HTR-8/SVneo (cell line): Measurements from ENCODE around the gene TIAM1.
A peak's percentile ranks its signal among the peaks of the same experiment; 100 is the strongest.

ENCODE experiments used
- DNase-seq: peaks from one replicate; pipeline ENCODE4 v3.0.0; 2011; ENCODE audit warnings: low spot score, mixed read lengths; ENCODE audit not compliant: insufficient read length
- FAIRE-seq: peaks from 2 replicates; lab custom pipeline; 2011; peaks lifted over from hg19 to GRCh38; lab: Jason Lieb, UNC

Gene TIAM1

DNA sequence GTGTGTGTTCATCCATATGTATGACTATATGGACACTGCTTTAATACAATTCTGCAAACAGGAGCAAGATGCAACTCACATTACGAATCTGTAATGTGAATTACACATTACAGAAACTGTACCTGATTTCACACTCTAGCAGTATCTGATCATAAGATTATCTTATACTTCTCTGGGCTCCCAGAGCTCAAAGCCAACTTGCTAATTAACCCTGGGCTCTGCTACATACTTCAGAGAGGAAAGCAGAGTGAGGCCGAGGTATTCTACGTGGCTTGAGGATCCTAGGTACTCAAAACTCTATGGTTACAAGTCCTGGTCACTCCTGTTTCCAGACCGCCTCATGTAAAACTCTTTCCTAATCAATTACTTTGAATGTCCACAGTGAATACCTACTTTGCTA, 156.6 kb downstream of the TIAM1 start:
- DNase-seq (no peak), FAIRE-seq (no peak)

DNA sequence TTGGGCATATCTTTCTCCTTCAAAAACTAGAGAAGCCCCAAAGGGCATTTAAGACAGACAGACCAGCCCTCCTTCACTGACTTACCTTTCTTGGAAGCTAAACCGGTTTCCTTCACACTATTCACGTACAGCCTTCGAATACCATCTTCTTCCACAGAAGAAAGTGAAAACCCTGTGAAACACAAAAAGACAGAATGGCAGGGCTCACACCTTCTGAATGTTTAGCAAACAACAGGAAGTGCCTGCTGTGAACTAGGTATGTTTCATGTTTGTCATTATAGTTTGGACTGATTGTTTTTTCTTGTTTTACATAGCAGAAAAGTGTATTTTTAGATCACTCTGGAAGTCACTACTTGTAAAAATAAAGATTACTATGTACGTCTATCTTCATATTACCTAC, 157.1 kb downstream of the TIAM1 start:
- DNase-seq (no peak), FAIRE-seq (no peak)

DNA sequence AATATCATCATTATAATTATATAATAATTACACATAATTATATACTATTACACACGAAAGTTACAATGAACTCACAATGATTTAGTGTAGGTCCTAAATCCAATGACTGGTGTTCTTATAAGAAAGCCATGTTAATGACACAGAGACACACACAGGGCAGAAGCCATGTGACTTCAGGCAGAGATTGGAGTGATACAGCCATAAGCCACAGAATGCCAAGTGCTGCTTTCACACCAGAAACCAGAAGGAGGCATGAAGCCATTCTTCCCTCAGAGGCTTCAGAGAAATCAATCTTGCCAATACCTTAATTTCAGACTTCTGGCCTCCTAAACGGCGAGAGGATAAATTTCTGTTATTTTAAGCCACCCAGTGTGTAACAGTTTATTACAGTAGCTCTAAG, 158.4 kb downstream of the TIAM1 start:
- no peak for DNase-seq
- no peak for FAIRE-seq

DNA sequence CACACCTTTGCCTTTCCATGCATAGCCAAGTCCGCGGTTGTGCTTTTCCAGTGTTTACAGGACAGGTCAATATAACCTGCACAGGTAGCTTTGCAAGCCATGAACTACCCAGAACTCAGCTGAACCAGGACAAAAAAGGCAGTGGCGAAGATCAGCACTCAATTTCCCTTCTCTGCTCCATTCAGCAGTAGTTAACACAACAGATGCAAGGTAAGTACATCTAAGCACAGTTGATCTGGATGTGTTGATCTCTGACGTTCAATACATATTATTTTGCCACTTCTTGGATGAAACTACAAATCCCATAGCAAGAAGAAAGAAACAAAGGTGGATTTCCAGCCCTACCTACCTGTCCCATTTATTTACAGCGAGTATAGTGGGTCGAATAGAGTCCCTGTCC, 159.2 kb downstream of the TIAM1 start:
- DNase-seq (no peak), FAIRE-seq (no peak)

DNA sequence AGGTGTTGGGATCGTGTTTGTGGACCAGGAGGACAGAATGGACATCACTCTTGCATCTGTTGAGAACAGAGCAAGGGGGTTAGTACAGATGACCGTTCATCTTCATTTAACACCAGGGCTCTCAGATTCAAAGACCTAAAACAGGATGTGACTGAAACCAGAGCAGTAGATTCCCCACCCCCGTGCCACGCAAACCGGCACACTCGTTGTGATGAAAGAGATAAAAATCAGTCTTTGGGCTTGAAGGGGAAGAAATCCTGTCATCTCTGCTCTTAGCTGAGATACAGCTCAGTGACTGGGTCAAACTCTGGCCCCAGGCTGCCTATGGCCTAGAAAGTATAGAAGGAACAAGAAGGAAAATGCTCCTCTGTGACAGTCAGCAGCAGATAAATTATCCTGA, 159.6 kb downstream of the TIAM1 start:
- DNase-seq (no peak), FAIRE-seq (no peak)

DNA sequence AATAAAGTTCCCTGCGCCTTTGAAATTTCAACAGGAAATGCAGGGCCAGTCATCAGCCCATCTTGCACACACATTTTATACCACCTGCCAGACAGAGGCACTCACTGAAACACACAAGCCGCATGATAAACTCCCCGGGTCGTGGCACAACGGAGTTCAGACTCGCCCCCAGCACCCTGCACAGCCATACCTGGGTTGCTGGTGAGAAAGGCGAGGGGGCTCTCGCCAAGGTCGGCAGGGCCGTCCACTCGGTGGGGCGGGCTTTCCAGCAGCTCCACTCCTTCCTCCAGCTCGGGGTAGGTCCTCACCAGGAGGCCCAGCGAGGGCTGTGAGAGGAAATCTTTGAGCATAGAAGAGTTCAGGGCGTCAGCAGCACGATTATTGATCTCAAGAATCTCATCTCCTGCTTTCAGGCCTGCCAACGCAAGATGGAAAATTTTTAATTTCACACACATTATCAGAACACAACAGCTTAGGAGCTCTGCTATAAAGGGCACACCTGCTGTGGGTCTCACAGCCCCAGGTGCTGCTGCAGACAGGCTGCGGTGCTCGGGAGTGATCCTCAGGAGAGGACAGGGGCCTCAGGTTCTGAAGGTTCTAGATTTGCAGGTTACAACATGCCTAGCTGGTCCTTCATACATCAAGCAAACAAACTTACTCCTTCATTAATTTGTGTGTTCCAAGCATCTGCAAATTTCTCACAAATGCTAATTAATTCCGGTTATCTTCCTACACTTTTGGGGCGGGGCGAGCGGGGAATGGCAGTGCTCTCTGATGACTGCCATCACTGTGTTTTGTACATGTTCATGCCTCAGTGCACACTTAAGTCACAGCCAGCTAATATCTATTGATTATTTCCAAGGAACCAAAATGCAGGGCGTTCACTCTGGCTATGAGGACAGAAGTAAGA, 161.6 kb downstream of the TIAM1 start:
- FAIRE-seq (no peak), DNase-seq (no peak)

DNA sequence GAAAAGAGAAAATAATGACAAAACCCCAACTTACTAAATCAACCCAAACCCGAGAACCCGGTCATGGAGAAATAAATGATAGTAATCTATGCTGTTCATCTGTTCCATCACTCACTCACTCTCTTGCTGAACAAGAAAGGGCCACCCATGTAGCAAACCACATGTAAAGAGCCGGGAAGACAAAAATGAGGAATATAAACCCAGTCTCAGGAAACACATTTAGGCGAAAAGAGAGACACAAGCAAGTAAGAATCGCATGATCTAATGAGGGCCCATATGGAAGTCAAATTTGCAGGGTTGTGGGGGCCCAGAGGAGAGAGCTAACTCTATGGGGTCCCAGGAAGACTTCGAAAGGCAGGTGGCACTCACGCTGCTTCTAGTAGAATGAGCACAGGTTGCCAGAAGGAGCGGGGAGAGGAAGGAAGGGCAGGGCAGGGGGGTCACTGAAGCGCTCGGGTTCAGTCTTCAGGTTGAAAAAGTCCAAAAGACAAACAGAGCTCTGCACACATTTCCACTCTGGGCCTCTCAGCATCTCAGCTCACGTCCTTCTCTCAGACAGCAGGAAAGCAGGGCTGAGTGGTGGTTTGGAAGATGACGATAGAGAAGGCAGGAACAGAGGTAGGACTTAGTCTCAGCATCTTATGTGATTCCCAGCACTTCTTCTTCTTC, 162.8 kb downstream of the TIAM1 start:
- DNase-seq = no peak
- no peak for FAIRE-seq

DNA sequence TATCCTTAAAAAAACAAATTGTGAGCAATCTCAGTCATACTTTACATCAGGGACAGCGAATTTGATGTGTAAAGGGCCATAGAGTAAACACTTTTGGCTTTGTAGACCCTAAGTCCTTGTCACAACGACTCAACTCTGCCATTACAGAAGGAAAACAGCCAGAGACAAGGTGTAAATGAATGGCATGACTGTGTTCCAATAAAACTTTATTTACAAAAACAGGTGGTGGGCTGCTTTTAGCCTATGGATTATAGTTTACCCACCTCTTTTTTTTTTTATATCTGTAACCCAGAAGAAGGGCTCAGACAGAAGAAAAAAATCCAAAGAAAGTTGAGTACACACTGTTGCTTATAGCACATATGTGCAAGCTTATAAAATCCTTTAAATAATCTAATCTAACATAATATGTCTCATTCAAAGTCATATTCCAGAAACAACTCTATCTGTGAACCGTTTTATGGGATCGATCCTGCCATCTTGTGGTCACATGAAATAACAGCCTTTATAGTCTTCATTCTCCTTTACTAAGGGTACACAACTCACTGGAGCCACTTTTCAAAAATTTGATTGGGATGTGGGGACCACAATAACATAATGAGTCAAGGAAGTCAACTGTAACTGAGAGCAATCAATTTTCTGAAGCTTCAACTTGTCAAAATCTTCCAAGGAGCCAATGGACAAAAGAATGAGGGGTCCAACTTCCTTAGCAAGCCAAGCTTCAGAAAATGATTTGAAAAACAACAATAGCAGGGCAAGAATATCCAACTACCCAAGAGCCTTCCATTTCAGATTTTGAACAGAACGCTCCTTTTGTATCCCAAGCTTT, 163.6 kb downstream of the TIAM1 start:
- FAIRE-seq (no peak), DNase-seq (no peak)

DNA sequence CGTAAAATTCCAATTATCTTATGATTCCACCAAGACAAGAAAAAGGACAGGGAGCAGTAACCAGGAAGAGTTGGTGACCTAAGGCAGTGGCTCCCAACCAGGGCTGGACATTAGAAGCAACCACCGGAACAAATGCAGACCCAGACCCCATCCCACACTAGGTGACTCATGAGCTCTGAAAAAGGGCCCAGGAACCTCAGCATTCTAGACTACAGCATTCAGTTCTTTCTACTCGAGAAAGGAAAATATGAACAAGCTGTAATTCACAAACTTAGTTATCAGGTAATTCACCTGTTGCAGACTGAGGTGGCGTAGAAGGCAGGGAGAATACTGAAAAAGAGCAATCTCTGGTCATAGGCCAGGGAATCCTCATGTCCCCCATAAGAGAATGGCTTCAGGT, 167.3 kb downstream of the TIAM1 start:
- no peak for DNase-seq
- FAIRE-seq = no peak

DNA sequence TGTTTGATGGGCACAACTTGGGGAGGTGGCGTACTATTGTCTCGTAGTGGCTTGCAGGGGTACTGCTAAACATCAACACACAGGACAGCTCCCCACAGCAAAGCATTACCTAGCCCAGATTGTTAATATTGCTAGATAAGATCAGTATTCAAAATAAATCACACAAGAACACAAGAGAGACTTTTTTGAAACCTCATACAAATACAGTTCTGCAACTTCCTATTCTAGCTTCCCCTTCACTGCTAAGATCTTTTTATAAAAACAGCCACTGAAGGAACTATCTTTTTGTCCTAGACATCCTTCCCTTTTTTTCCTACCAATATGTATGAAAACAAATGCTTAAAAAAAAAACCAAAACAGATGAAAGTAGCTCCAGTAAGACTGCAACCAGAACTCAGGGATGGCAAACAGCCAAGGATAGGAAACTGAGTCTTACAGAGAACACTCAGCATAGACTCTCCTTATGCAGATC, 167.9 kb downstream of the TIAM1 start:
- FAIRE-seq (no peak), DNase-seq (no peak)

DNA sequence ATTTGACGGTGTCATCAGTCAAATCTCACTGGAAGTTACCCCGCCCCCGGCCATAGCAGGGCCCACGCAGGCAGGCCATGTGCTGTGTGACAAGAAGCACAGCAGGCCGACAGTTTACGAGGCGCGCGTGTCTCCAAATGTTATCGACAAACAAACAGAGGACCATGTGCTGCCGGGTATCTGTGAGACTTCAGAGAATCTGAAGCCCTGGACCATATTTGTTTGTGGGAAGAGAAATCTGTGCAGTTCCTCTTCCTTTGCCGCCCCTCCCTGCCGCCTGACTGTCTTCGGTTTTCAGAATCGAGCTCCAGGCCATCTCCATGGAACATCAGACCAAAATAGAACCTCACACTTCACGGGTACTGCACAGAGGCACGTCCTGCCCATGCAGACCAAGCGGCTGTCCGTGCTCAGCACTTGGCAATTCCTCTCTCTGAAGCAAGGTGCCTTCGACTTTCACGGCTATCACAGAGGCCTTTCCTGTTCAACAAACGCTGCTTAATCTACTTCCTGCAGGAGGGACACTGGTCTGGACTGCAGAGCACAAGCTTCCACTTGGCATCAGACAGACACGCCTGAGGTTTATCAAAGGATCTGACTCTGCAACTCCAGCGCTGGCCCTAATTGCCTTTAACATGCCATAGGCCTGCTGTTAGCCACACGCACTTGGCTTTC, 170.0 kb downstream of the TIAM1 start:
- FAIRE-seq (no peak), DNase-seq (no peak)

DNA sequence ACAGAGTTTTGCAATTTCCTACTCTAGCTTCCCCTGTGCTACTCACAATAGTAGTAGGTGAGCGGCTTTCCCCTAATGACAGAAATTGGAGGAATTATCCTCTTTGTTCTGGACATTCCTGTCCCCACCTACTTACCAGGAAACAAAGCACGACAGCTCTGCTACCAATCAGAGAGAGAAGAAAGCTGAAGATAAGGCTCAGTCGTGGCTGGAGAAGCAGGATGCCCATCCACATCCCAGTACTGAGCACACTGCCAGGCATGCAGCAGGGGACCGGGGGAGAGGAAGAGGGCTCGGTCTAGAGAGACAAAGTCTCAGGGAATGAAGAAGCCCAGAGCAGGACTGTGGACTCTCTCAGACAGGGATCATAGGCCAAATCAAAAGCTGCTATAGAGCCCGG, 171.7 kb downstream of the TIAM1 start:
- DNase-seq (no peak), FAIRE-seq (no peak)

DNA sequence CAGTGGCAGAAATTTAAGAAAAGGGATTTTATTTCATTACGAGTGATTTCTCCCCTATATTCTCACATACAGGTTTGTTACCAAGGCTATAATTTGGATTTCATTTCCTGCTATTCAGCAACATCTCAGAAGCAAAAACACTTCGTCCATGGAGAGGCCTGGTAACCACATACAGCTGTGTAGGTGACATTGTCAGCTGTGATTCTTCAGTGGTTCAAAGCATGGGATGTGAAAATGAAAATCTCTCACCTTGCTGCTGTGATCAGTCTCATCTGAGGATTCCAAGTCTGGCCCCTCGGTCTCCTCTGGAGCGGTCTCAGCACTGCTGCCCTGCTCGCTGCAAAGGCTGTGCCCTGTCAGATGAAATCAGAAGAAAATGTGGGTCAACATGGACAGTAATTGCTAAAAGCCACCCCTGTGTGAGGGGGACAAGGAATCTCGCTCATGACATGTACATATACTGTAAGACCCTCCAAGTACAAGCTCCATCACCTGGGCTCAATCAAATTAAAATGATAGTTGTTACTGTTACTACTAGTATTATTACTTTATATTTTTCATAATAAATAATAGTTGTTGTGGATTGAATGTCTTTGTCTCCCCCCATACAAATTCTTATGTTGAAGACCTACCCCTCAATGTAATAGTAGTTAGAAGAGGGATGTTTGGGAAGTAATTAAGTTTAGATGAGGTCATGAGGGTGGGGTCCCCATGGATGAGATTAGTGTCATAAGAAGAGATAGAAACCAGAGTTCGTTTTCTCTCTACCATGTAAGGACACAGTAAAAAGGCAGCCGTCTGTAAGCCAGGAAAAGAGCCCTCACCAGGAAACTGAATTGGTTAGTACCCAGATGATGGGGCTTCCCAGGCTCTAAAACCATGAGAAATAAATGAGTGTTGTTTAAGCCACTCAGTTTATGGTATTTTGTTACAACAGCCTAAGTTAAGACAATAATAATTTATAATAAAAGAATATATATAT, 179.1 kb downstream of the TIAM1 start:
- FAIRE-seq = no peak

DNA sequence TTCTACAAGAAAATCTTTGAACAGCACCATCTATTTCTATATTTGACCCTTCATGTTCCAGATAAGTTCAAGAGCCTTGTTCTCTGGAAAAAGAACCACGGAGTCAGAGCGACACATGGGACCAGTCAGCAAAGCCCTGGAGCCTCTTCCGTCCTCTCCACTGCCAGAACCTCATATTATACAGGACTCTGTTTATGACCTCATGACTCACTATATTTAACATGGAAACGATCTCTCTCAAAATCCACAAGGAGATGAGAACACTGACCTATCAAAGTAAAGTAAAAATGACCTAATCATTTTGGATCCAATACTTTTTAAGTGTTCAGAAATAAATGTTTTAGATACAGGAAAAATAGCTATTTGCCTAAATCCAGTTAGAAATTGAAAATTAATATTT, 181.2 kb downstream of the TIAM1 start:
- DNase-seq = no peak
- no peak for FAIRE-seq

More for the DNA sequence above, 179.1 kb downstream of the TIAM1 start:
- DNase-seq = no peak

DNA sequence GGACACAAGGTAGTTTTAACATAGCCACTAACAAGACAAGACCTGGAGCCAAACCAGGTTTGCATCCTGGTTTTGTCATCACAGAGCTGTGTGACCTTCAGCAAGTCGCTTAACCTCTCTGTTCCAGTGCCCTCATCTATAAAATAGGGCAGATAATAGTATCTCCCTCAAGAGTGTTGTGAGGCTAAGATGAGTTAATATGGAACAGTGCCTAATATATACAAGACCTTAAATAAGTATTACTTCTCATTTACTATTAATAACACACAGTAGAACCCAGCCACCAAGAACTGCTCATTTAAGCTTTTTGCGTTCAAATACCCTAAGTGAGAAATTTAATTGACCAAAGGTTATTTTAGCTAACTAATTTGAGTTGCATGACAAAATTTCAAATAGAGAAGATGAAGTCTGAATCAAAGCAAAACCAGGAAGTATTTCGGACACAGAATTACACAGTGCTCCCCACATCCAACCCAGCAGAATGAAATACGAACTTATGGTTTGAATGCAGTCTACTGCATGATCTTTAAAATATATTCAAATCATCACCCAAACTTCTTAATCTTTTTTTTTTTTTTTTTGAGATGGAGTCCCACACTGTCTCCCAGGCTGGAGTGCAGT, 181.9 kb downstream of the TIAM1 start:
- DNase-seq = no peak
- no peak for FAIRE-seq

DNA sequence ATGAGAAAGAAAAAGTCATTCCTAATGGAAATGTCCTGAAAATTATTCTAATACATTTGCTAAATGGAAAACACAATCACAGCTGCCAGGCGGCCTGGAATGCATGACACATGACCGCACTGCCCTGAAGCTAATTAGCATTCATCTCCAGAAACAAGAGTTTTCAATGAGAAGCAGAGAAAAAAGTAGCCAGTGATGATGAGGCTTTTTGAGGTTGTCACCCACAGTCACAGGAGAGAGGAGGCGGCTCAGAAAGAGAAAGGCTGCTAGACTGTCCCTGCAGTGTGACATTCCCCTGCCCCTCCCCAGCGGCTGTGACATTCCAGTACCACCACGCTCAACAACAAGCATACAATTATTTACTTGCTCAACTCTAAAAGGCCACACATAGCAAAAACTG, 182.9 kb downstream of the TIAM1 start:
- peak; percentile 14 for DNase-seq
- FAIRE-seq = peak; percentile 16

DNA sequence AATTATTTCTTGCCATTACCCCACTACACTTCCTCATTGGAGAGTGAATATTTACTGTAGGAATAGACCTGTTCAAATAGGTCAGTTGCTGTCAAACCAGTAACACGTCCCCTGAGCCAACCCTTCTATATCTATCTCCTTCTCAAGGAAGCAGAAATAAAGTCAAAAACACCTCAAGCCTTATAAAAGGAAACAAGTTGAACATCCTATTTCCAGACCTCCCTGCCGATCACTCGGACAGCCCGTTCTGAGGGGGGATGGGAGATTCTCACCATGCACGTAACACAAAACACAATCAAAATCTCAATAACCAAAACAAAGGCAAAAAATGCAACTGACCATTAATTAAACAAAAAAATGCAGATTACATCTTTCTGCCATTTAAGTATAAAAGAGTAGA, 184.3 kb downstream of the TIAM1 start:
- FAIRE-seq (no peak), DNase-seq (no peak)

DNA sequence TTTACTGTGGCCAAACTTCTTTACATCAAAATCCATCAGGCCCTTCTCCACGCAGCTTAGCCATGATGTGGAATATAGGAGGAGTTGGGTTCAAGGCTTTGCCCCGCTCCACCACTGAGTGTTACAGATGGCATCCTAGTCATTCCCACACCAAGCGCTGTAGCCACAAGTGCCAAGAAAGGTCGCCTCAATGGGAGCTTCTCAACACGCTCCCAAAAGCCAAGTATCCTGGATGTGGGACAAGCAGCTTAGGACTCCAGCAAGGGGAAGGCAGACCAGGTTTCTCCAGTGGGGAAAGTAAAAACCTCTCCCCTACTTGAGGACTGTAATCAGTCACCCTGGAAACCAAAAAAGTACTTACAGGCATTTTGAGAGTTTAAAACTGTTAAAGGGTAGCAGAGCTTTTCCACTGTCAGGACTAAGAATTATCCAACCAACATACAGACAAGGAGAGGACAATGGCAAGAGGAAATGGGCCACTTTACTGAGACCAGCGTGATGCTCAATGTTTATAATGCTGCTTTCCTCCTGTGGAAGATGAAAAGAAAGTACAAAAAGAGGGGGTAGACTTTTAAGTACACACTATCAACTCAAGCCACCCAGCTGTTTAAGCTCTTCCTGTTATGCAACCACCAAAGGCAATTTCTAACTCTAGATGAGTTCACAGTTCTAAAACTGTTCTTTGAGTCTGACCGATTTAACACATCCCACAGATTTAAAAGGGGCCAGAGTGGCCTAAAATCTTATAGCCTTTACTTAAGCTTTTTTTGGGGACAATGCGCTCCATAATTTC, 185.1 kb downstream of the TIAM1 start:
- FAIRE-seq = no peak
- DNase-seq = no peak
